B cell (primary cell): ENCODE data around the gene DNAJC4. TPM values are rescaled to one million over a fixed set of nuclear protein-coding genes. Genes with fewer than 3 reads are reported as not detected.

ENCODE experiments used
- ATAC-seq: fragments of 200-7000 bp; cut with Tn5 transposase; one replicate; pipeline ENCODE4 v1.10.0; 2021; ENCODE audit warnings: low read depth, mild to moderate bottlenecking, moderate number of reproducible peaks, moderate library complexity
- CTCF ChIA-PET: fragments of 350-600 bp; sonication (Branson Sonifier 250); formaldehyde crosslinking; loops from one replicate; lab custom pipeline; 2021; ENCODE audit warnings: antibody characterized with exemption, inconsistent platforms; lab: Charles Lee
- POLR2A ChIA-PET: fragments of 350-600 bp; sonication (Branson Sonifier 250); formaldehyde crosslinking; loops from one replicate; lab custom pipeline; 2021; ENCODE audit warnings: antibody characterized with exemption; lab: Charles Lee
- DNase-seq: peaks from one replicate; pipeline ENCODE4 v3.0.0; 2013
- H2AFZ ChIP-seq: 2 replicates; pipeline ENCODE4 v1.6.1; 2012; ENCODE audit warnings: mild to moderate bottlenecking, low read depth, low read length; ENCODE audit not compliant: insufficient read depth, poor library complexity, severe bottlenecking
- H3K27ac ChIP-seq, 2 donors: 1 replicate in 1 of 2; 2 replicates in 1 of 2; pipeline ENCODE4 v1.5.1; 2012 to 2013; ENCODE audit warnings: low read length in 2 of 2, mild to moderate bottlenecking in 2 of 2, moderate library complexity in 1 of 2
- H3K27me3 ChIP-seq, 4 experiments: fragments of 200-600 bp in 1 of 4; sonication (generic) in 1 of 4; replicated peaks in 1 of 4; 1 replicate in 2 of 4; 2 replicates in 2 of 4; pipeline versions ENCODE4 v1.6.1 to v1.7.0; 2013 to 2016; ENCODE audit warnings: low read length in 3 of 4, mild to moderate bottlenecking in 2 of 4, mixed read lengths in 1 of 4, moderate library complexity in 1 of 4; ENCODE audit not compliant: insufficient read depth in 4 of 4, control insufficient read depth in 3 of 4; ENCODE audit errors: control extremely low read depth in 1 of 4
- H3K36me3 ChIP-seq, 2 experiments: replicated peaks in 1 of 2; 1 replicate in 1 of 2; 2 replicates in 1 of 2; pipeline versions ENCODE4 v1.6.1 to v1.7.1; 2013; ENCODE audit warnings: low read length in 1 of 2; ENCODE audit not compliant: insufficient read depth in 2 of 2, control insufficient read depth in 1 of 2; ENCODE audit errors: control extremely low read depth in 1 of 2, extremely low read depth in 1 of 2
- H3K4me1 ChIP-seq, 2 donors: fragments of 200-600 bp in 1 of 2; sonication (generic) in 1 of 2; 1 replicate in 1 of 2; 2 replicates in 1 of 2; pipeline versions ENCODE4 v1.5.1 to v1.6.1; 2013 to 2017; ENCODE audit warnings: low read length in 2 of 2; ENCODE audit not compliant: control insufficient read depth in 2 of 2, insufficient read depth in 2 of 2
- H3K4me2 ChIP-seq: replicated peaks from 2 replicates; pipeline ENCODE3; 2012; ENCODE audit warnings: mild to moderate bottlenecking, low read depth, low read length; ENCODE audit not compliant: poor library complexity, severe bottlenecking
- H3K4me3 ChIP-seq, 5 experiments: fragments of 200-600 bp in 1 of 5; sonication (generic) in 1 of 5; 1 replicate in 3 of 5; 2 replicates in 2 of 5; pipeline versions ENCODE4 v1.5.1 to v1.7.0; 2011 to 2016; ENCODE audit warnings: low read length in 4 of 5, mild to moderate bottlenecking in 4 of 5, low read depth in 2 of 5, control low read depth in 1 of 5, moderate library complexity in 1 of 5; ENCODE audit not compliant: insufficient read depth in 1 of 5; ENCODE audit errors: control extremely low read depth in 1 of 5, extremely low read depth in 1 of 5
- H3K79me2 ChIP-seq: fragments of 200-600 bp; sonication (generic); one replicate; pipeline ENCODE4 v1.6.0; 2016; ENCODE audit warnings: low read length; ENCODE audit not compliant: control insufficient read depth, insufficient read depth
- H3K9ac ChIP-seq: fragments of 200-600 bp; sonication (generic); 2 replicates; pipeline ENCODE4 v1.6.1; 2017; ENCODE audit warnings: mild to moderate bottlenecking, low read length, moderate library complexity
- H3K9me3 ChIP-seq, 3 donors: one replicate each; pipeline versions ENCODE4 v1.6.1 to v1.7.1; 2013; ENCODE audit warnings: low read length in 2 of 3; ENCODE audit not compliant: control insufficient read depth in 2 of 3, insufficient read depth in 1 of 3; ENCODE audit errors: control extremely low read depth in 1 of 3
- H4K20me1 ChIP-seq: 2 replicates; pipeline ENCODE4 v1.6.0; 2012; ENCODE audit warnings: mild to moderate bottlenecking, low read length; ENCODE audit not compliant: insufficient read depth, control insufficient read depth, poor library complexity, severe bottlenecking
- H3K27ac Mint-ChIP-seq: one replicate; pipeline ENCODE4 v1.8.0; 2021; ENCODE audit warnings: mixed read lengths
- H3K27me3 Mint-ChIP-seq: one replicate; pipeline ENCODE4 v1.8.0; 2021; ENCODE audit warnings: mixed read lengths
- H3K4me1 Mint-ChIP-seq: one replicate; pipeline ENCODE4 v1.8.0; 2021; ENCODE audit warnings: mixed read lengths
- H3K4me3 Mint-ChIP-seq: one replicate; pipeline ENCODE4 v1.8.0; 2021; ENCODE audit warnings: mixed read lengths
- H3K9me3 Mint-ChIP-seq: one replicate; pipeline ENCODE4 v1.8.0; 2022; ENCODE audit warnings: mixed read lengths; ENCODE audit not compliant: insufficient read depth
- CTCF ChIP-seq: fragments of 200-600 bp; IDR thresholded peaks from one replicate; pipeline ENCODE4 v1.8.0; 2022; ENCODE audit warnings: antibody characterized with exemption, mild to moderate bottlenecking
- EZH2 ChIP-seq: IDR thresholded peaks from 2 replicates; pipeline ENCODE4 v1.6.1; 2012; ENCODE audit warnings: borderline replicate concordance, low read depth, mild to moderate bottlenecking, moderate library complexity, low read length; ENCODE audit not compliant: insufficient read depth, poor library complexity, severe bottlenecking
- WGBS: methylation state at CpG from one replicate; pipeline ENCODE4 v1.1.5; 2013; ENCODE audit warnings: missing lambda C conversion rate; ENCODE audit not compliant: insufficient coverage; 5-methylcytosine and 5-hydroxymethylcytosine counted together
- intact Hi-C: fragments of 100-400 bp; cut with micrococcal nuclease; formaldehyde crosslinking; loops from one replicate; pipeline ENCODE4 v1.10.0; 2022
- polyA plus RNA-seq: library from polyadenylated mRNA; depleted of rRNA; stranded (reverse); fragments of >200 nt; gene quantifications from 2 replicates; pipeline ENCODE4 v1.2.3, GENCODE V29; 2012
- total RNA-seq, 2 donors: library from RNA; stranded (reverse); fragments of 120-200 nt in 1 of 2; gene quantifications; 1 replicate in 1 of 2; 2 replicates in 1 of 2; pipeline versions ENCODE4 v1.2.3 to v1.2.4, GENCODE V29; 2013 to 2022

The DNAJC4 gene
- total and polyA plus RNA-seq, 2 donors (not counting 1 experiment from before 2014, with no cell fraction given) = 74.4 to 105 TPM

- peaks cover 4% of the 10 kb centered on the region for H3K79me2 ChIP-seq
- H3K36me3 ChIP-seq = no peaks in the 10 kb centered on the region
- peak; percentile 39 for TF ChIP-seq CTCF
- TF ChIP-seq EZH2 = no peak
- 2% methylated on average over 14 of the region's 23 CpGs for WGBS
- peak overlapping the region; percentile 90 for H3K4me2 ChIP-seq
- no peaks in the 10 kb centered on the region for H3K27me3 ChIP-seq
- H2AFZ ChIP-seq = peak overlapping the region; percentile 82
- DNase-seq (peak; percentile 63), ATAC-seq (no peak)
- intact Hi-C loops = no loop called here
- H3K9me3 ChIP-seq = no peaks in the 10 kb centered on the region
- no peaks in the 10 kb centered on the region for H3K27me3 Mint-ChIP-seq
- no peak overlapping the region for H3K27ac ChIP-seq
- H3K9ac ChIP-seq = peak overlapping the region; percentile 76
- H3K4me3 ChIP-seq = peak overlapping the region; percentile 39 to 87 (median 63)
- CTCF ChIA-PET = interaction anchor here (0.7 to 10.4 kb wide), 12 partner anchors 11 to 103 kb away, joined by 3 to 141 read pairs (median 6); partner anchors contain the start of genes CATSPERZ, FERMT3, FKBP2 and NUDT22
- H4K20me1 ChIP-seq = no peaks in the 10 kb centered on the region
- peak overlapping the region; percentile 76 for H3K27ac Mint-ChIP-seq
- H3K4me3 Mint-ChIP-seq = peak overlapping the region; percentile 88
- peaks cover 17 to 30% of the 10 kb centered on the region in 2 donors for H3K4me1 ChIP-seq
- POLR2A ChIA-PET = interaction anchor here (0.7 to 1.2 kb wide), 5 partner anchors 10 to 48 kb away, joined by 3 to 6 read pairs (median 3); partner anchors contain the start of genes BAD and GPR137
- H3K4me1 Mint-ChIP-seq = peaks cover 22% of the 10 kb centered on the region
- H3K9me3 Mint-ChIP-seq = no peaks in the 10 kb centered on the region
Measured at GRCh38 chr11:64252003-64252872, 21.9 kb downstream of the DNAJC4 start.

GRCh38 chr11:64253043-64253442 lies 22.7 kb downstream of the DNAJC4 start:
- Histone ChIP-seq H3K4me3 (no peak overlapping the region), H3K4me1 (peaks cover 17 to 23% of the 10 kb centered on the region in 2 donors), H3K79me2 (peaks cover 4% of the 10 kb centered on the region), H3K4me2 (peak overlapping the region; percentile 90), H4K20me1 (no peaks in the 10 kb centered on the region), H3K36me3 (no peaks in the 10 kb centered on the region), H3K9me3 (no peaks in the 10 kb centered on the region), H3K27me3 (no peaks in the 10 kb centered on the region), H3K9ac (no peak overlapping the region), H2AFZ (no peak overlapping the region), H3K27ac (no peak overlapping the region)
- DNase-seq (no peak), ATAC-seq (no peak)
- H3K4me1 Mint-ChIP-seq = peaks cover 18% of the 10 kb centered on the region
- no peaks in the 10 kb centered on the region for H3K27me3 Mint-ChIP-seq
- 91% methylated on average over 8 of the region's 8 CpGs for WGBS
- no peaks in the 10 kb centered on the region for H3K9me3 Mint-ChIP-seq
- TF ChIP-seq EZH2 (no peak), CTCF (no peak)
- H3K4me3 Mint-ChIP-seq = peak overlapping the region; percentile 41
- no peak overlapping the region for H3K27ac Mint-ChIP-seq
- ChIA-PET CTCF (interaction anchor here (3.8 to 10.4 kb wide), 3 partner anchors 16 to 49 kb away, joined by 25 to 141 read pairs (median 51); partner anchors contain the start of genes CATSPERZ and FERMT3), POLR2A (no interaction called here)
- intact Hi-C loops = no loop called here
